GF-D8 (cell line): ENCODE measurements around the gene TMEM131.
"Not testable (repeated sequence)": the region's sequence is repeated elsewhere in the genome, so short reads cannot be mapped to it uniquely, and the experiment has no call there.

Experiments used
- DNase-seq: peaks from one replicate; lab custom pipeline; 2025; lab: John Stamatoyannopoulos, UW

Gene TMEM131

GRCh38 chr2:97953853-97954252 is 41.9 kb downstream of the TMEM131 start:
- no peak for DNase-seq

GRCh38 chr2:97952357-97952756 is 43.4 kb downstream of the TMEM131 start:
- DNase-seq, result no peak

- DNase-seq, result no peak
Observed at GRCh38 chr2:97951155-97951680, 44.5 kb downstream of the TMEM131 start.

- no peak for DNase-seq
Observed at GRCh38 chr2:97950329-97951154, 45.2 kb downstream of the TMEM131 start.

- no peak for DNase-seq
Observed at GRCh38 chr2:97948926-97949325, 46.8 kb downstream of the TMEM131 start.

- no peak for DNase-seq
Observed at GRCh38 chr2:97945791-97946190, 50.0 kb downstream of the TMEM131 start.

GRCh38 chr2:97936881-97937280 is 58.9 kb downstream of the TMEM131 start:
- DNase-seq, result no peak

GRCh38 chr2:97936199-97936598 is 59.5 kb downstream of the TMEM131 start:
- no peak for DNase-seq

GRCh38 chr2:97935719-97936161 is 60.0 kb downstream of the TMEM131 start:
- peak; percentile 21 for DNase-seq

- DNase-seq, result no peak
Observed at GRCh38 chr2:97932975-97933662, 62.6 kb downstream of the TMEM131 start.

- DNase-seq, result no peak
Observed at GRCh38 chr2:97931858-97932225, 63.9 kb downstream of the TMEM131 start.

GRCh38 chr2:97931118-97931857 is 64.5 kb downstream of the TMEM131 start:
- DNase-seq, result peak; percentile 33

GRCh38 chr2:97928591-97928990 is 67.2 kb downstream of the TMEM131 start:
- DNase-seq, result no peak

GRCh38 chr2:97926946-97927345 is 68.8 kb downstream of the TMEM131 start:
- DNase-seq, result peak; percentile 14

- no peak for DNase-seq
Observed at GRCh38 chr2:97924194-97924593, 71.6 kb downstream of the TMEM131 start.

GRCh38 chr2:97919858-97920257 is 75.9 kb downstream of the TMEM131 start:
- DNase-seq, result no peak

GRCh38 chr2:97918818-97919217 is 76.9 kb downstream of the TMEM131 start:
- DNase-seq, result no peak

- DNase-seq, result not testable (repeated sequence)
Observed at GRCh38 chr2:97917668-97918067, 78.1 kb downstream of the TMEM131 start.

GRCh38 chr2:97914691-97915213 is 81.0 kb downstream of the TMEM131 start:
- DNase-seq, result no peak

- DNase-seq, result no peak
Observed at GRCh38 chr2:97913846-97914245, 81.9 kb downstream of the TMEM131 start.

GRCh38 chr2:97911922-97912575 is 83.7 kb downstream of the TMEM131 start:
- no peak for DNase-seq
